IMR-90 (cell line): ENCODE results near the gene SPCS2. TPM values are rescaled to one million over a fixed set of nuclear protein-coding genes. Genes with fewer than 3 reads are reported as not detected.

Experiments
- ATAC-seq: fragments of 200-7000 bp; cut with Tn5 transposase; 2 replicates; pipeline ENCODE4 v1.9.1; 2020; ENCODE audit warnings: low read depth, mild to moderate bottlenecking, moderate library complexity
- BruUV-seq: library from RNA; stranded (reverse); fragments of 400-500 nt; replicated peaks from 2 replicates; lab custom pipeline; 2021; lab: Mats Ljungman, UMichigan
- CTCF ChIA-PET: fragments of 300-600 bp; formaldehyde crosslinking; extraction: SDS; loops from one replicate; lab custom pipeline; 2021; ENCODE audit warnings: antibody characterized with exemption; lab: Yijun Ruan, JAX
- POLR2A ChIA-PET: fragments of 300-600 bp; sonication (Branson Sonifier 250); formaldehyde crosslinking; loops from one replicate; lab custom pipeline; 2022; ENCODE audit warnings: antibody characterized with exemption; ENCODE audit not compliant: unreplicated experiment; lab: Charles Lee
- DNase-seq: peaks from one replicate; pipeline ENCODE4 v3.0.0; 2013
- H2AFZ ChIP-seq: replicated peaks from 2 replicates; pipeline ENCODE3; 2013; ENCODE audit warnings: low read length, mild to moderate bottlenecking; ENCODE audit not compliant: poor library complexity
- H2AK5ac ChIP-seq: 2 replicates; pipeline ENCODE4 v1.6.1; 2013; ENCODE audit warnings: low read depth, low read length, inconsistent platforms
- H2AK9ac ChIP-seq: replicated peaks from 2 replicates; pipeline ENCODE3; 2013; ENCODE audit warnings: mild to moderate bottlenecking, low read depth, low read length, moderate library complexity; ENCODE audit not compliant: poor library complexity
- H2BK120ac ChIP-seq: 2 replicates; pipeline ENCODE4 v1.6.1; 2013; ENCODE audit warnings: low read depth, low read length, inconsistent platforms
- H2BK15ac ChIP-seq: 3 replicates; pipeline ENCODE4 v1.6.1; 2013; ENCODE audit warnings: low read depth, low read length, inconsistent platforms
- H2BK20ac ChIP-seq: 2 replicates; pipeline ENCODE4 v1.6.1; 2013; ENCODE audit warnings: low read depth, mild to moderate bottlenecking, inconsistent platforms, low read length, moderate library complexity
- H2BK5ac ChIP-seq: 2 replicates; pipeline ENCODE4 v1.6.1; 2013; ENCODE audit warnings: mild to moderate bottlenecking, low read depth, low read length, inconsistent platforms; ENCODE audit not compliant: poor library complexity, severe bottlenecking
- H3K14ac ChIP-seq: replicated peaks from 2 replicates; pipeline ENCODE4 v1.6.1; 2013; ENCODE audit warnings: low read depth, low read length, inconsistent platforms
- H3K18ac ChIP-seq: 2 replicates; pipeline ENCODE4 v1.6.1; 2013; ENCODE audit warnings: low read depth, low read length, control low read depth
- H3K23ac ChIP-seq: 2 replicates; pipeline ENCODE4 v1.6.1; 2013; ENCODE audit warnings: low read depth, low read length, inconsistent platforms
- H3K27ac ChIP-seq: 2 replicates; pipeline ENCODE4 v1.5.1; 2013; ENCODE audit warnings: mild to moderate bottlenecking, control low read depth, low read length; ENCODE audit not compliant: insufficient read depth
- H3K27me3 ChIP-seq: 2 replicates; pipeline ENCODE4 v1.6.1; 2013; ENCODE audit warnings: low read length; ENCODE audit not compliant: control insufficient read depth, insufficient read depth
- H3K36me3 ChIP-seq: 2 replicates; pipeline ENCODE4 v1.6.1; 2013; ENCODE audit warnings: low read length, mixed read lengths; ENCODE audit not compliant: control insufficient read depth, insufficient read depth
- H3K4ac ChIP-seq: 2 replicates; pipeline ENCODE4 v1.6.1; 2013; ENCODE audit warnings: low read depth, low read length, inconsistent platforms
- H3K4me1 ChIP-seq: 2 replicates; pipeline ENCODE4 v1.6.1; 2013; ENCODE audit warnings: low read length, mixed read lengths; ENCODE audit not compliant: control insufficient read depth, insufficient read depth
- H3K4me2 ChIP-seq: 2 replicates; pipeline ENCODE4 v1.6.1; 2013; ENCODE audit warnings: low read depth, mild to moderate bottlenecking, control low read depth, low read length, moderate library complexity
- H3K4me3 ChIP-seq: 2 replicates; pipeline ENCODE4 v1.5.1; 2013; ENCODE audit warnings: low read depth, mild to moderate bottlenecking, control low read depth, low read length, moderate library complexity; ENCODE audit not compliant: insufficient read depth
- H3K56ac ChIP-seq: 2 replicates; pipeline ENCODE4 v1.6.1; 2013; ENCODE audit warnings: low read length, inconsistent platforms; ENCODE audit not compliant: insufficient read depth; ENCODE audit errors: extremely low read depth
- H3K79me1 ChIP-seq, 2 experiments: 2 replicates each; pipeline ENCODE4 v1.6.1; 2013; ENCODE audit warnings: low read length in 2 of 2, inconsistent platforms in 1 of 2, low read depth in 1 of 2
- H3K9ac ChIP-seq: 2 replicates; pipeline ENCODE4 v1.6.1; 2013; ENCODE audit warnings: low read depth, low read length, control low read depth
- H3K9me1 ChIP-seq: 2 replicates; pipeline ENCODE4 v1.6.1; 2013; ENCODE audit warnings: low read length, inconsistent platforms; ENCODE audit not compliant: insufficient read depth
- H3K9me3 ChIP-seq: 2 replicates; pipeline ENCODE4 v1.6.1; 2013; ENCODE audit warnings: low read length; ENCODE audit not compliant: control insufficient read depth, insufficient read depth
- H4K20me1 ChIP-seq: 2 replicates; pipeline ENCODE4 v1.6.1; 2013; ENCODE audit warnings: low read length, inconsistent platforms; ENCODE audit not compliant: insufficient read depth
- H4K5ac ChIP-seq: 2 replicates; pipeline ENCODE4 v1.6.1; 2013; ENCODE audit warnings: mild to moderate bottlenecking, low read depth, low read length, control low read depth
- H4K8ac ChIP-seq, 2 experiments: 2 replicates each; pipeline ENCODE4 v1.6.1; 2013; ENCODE audit warnings: low read depth in 2 of 2, low read length in 2 of 2, control low read depth in 1 of 2, inconsistent platforms in 1 of 2
- H4K91ac ChIP-seq: 2 replicates; pipeline ENCODE4 v1.6.1; 2013; ENCODE audit warnings: low read depth, low read length, inconsistent platforms; ENCODE audit not compliant: insufficient read depth
- ELK1 ChIP-seq: fragments of 150-350 bp; IDR thresholded peaks from 2 replicates; pipeline ENCODE4 v1.6.1; 2016; ENCODE audit warnings: low read depth, mild to moderate bottlenecking, low read length, moderate library complexity, borderline replicate concordance
- MXI1 ChIP-seq: IDR thresholded peaks from 2 replicates; pipeline ENCODE4 v1.6.1; 2012; ENCODE audit warnings: low read depth, mild to moderate bottlenecking, low read length, moderate library complexity, borderline replicate concordance
- NFE2L2 ChIP-seq: fragments of 150-350 bp; IDR thresholded peaks from 2 replicates; pipeline ENCODE4 v1.6.1; 2016; ENCODE audit warnings: low read depth, mild to moderate bottlenecking, low read length
- USF2 ChIP-seq: fragments of 150-350 bp; IDR thresholded peaks from 2 replicates; pipeline ENCODE4 v1.6.1; 2017; ENCODE audit warnings: mild to moderate bottlenecking, antibody characterized with exemption, low read length, low read depth
- WGBS, 2 experiments: methylation state at CpG; one replicate each; pipeline versions ENCODE4 v1.1.5 to v1.1.7; 2013; ENCODE audit warnings: missing lambda C conversion rate in 2 of 2; ENCODE audit not compliant: insufficient read length in 1 of 2; ENCODE audit errors: extremely low coverage in 2 of 2; 5-methylcytosine and 5-hydroxymethylcytosine counted together
- dilution Hi-C: fragments of 300-500 bp; cut with HindIII; formaldehyde crosslinking; loops from one replicate; pipeline ENCODE4 v1.14.3; 2018; ENCODE audit warnings: low sequenced_read_pairs; ENCODE audit not compliant: unreplicated experiment
- in situ Hi-C: fragments of 300-500 bp; cut with MboI; formaldehyde crosslinking; loops from 3 replicates; pipeline ENCODE4 v1.14.3; 2019; ENCODE audit warnings: low sequenced_read_pairs, inconsistent platforms, mixed read lengths
- intact Hi-C: fragments of 100-400 bp; cut with micrococcal nuclease; formaldehyde crosslinking; loops from 2 replicates; pipeline ENCODE4 v1.10.0; 2022
- polyA plus RNA-seq, 3 experiments: library from polyadenylated mRNA; depleted of rRNA; stranded (reverse); fragments of >200 nt; gene quantifications; 2 replicates each; pipeline ENCODE4 v1.2.3, GENCODE V29; 2012; ENCODE audit warnings: low replicate concordance in 1 of 3
- total RNA-seq: library from RNA; depleted of rRNA; stranded (reverse); fragments of >200 nt; gene quantifications from 2 replicates; pipeline ENCODE4 v1.2.3, GENCODE V29; 2012

Gene SPCS2
- total and polyA plus RNA-seq, 2 of the 4 experiments (the other 2 are of a cell fraction), result 15.4 to 76.0 TPM

- H3K27me3 ChIP-seq, result no peaks in the 10 kb centered on the region
- no peaks in the 10 kb centered on the region for H3K36me3 ChIP-seq
- peak; percentile 56 for DNase-seq
- H2BK5ac ChIP-seq, result no peak overlapping the region
- H3K14ac ChIP-seq, result no peak overlapping the region
- H3K27ac ChIP-seq, result no peak overlapping the region
- H2AK5ac ChIP-seq, result no peak overlapping the region
- no peak overlapping the region for H4K5ac ChIP-seq
- H2BK120ac ChIP-seq, result no peak overlapping the region
- peaks cover 8% of the 10 kb centered on the region for H3K4me1 ChIP-seq
- no peak overlapping the region for H3K56ac ChIP-seq
- H3K4me3 ChIP-seq, result no peak overlapping the region
- CTCF ChIA-PET, result interaction anchor here (0.6 kb wide), 1 partner anchor 1961 kb away, joined by 3 read pairs; no protein-coding TSS in a partner anchor
- no peaks in the 10 kb centered on the region; a peak in 1 of 4 replicates for H3K79me1 ChIP-seq
- H3K9me3 ChIP-seq, result no peaks in the 10 kb centered on the region
- no peak overlapping the region for H3K4ac ChIP-seq
- H4K91ac ChIP-seq, result no peak overlapping the region
- H2BK15ac ChIP-seq, result no peak overlapping the region
- H4K8ac ChIP-seq, result no peak overlapping the region
- H2AFZ ChIP-seq, result no peak overlapping the region
- no peak overlapping the region for H3K23ac ChIP-seq
- H2BK20ac ChIP-seq, result no peak overlapping the region
- no peak overlapping the region for H3K9ac ChIP-seq
- intact Hi-C loops (no loop called here), dilution Hi-C loops (no loop called here), in situ Hi-C loops (loop anchor here (5.0 kb wide), 1 partner anchor 321 kb away; no protein-coding TSS in a partner anchor)
- WGBS, 2 experiments, result 100% methylated on average over 3 of the region's 8 CpGs; no CpG with 5 or more reads in 1 of the 2 experiments
- ATAC-seq, result no peak
- 0 out of 2 replicates have a peak, but pooled peaks have one; percentile 13 for TF ChIP-seq MXI1
- no peak for TF ChIP-seq NFE2L2
- peak; percentile 32; the same call in 1 of the 2 replicates for TF ChIP-seq USF2
- TF ChIP-seq ELK1, result no peak
- no peak overlapping the region for H3K18ac ChIP-seq
- H3K4me2 ChIP-seq, result no peak overlapping the region
- no peaks in the 10 kb centered on the region for H4K20me1 ChIP-seq
- no peaks in the 10 kb centered on the region for H3K9me1 ChIP-seq
- no TSS peak for BruUV-seq
- POLR2A ChIA-PET, result no interaction called here
- H2AK9ac ChIP-seq, result no peak overlapping the region
Observed at GRCh38 chr11:74926304-74927030, 22.6 kb upstream of the SPCS2 start.
